K562 (cell line): ENCODE results near the gene THADA. TPM values are rescaled to one million over a fixed set of nuclear protein-coding genes. Genes with fewer than 3 reads are reported as not detected.

Source experiments
- ATAC-seq: fragments of 200-7000 bp; cut with Tn5 transposase; 3 replicates; pipeline ENCODE4 v1.9.1; 2020; ENCODE audit warnings: moderate library complexity
- BruUV-seq: library from RNA; stranded (reverse); fragments of 400-500 nt; replicated peaks from 2 replicates; lab custom pipeline; 2021; lab: Mats Ljungman, UMichigan
- CTCF ChIA-PET: fragments of 300-600 bp; formaldehyde crosslinking; extraction: SDS; loops from one replicate; lab custom pipeline; 2021; ENCODE audit warnings: low intra/inter-chr PET ratio; lab: Yijun Ruan, JAX
- POLR2A ChIA-PET: fragments of 300-600, 350-650 bp; sonication (Branson Sonifier 250); formaldehyde crosslinking; extraction: SDS; loops from one replicate; lab custom pipeline; 2021; ENCODE audit warnings: antibody characterized with exemption, inconsistent platforms; lab: Yijun Ruan, JAX
- DNase-seq, 4 experiments: peaks; one replicate each; pipeline versions ENCODE4 v3.0.0 to v3.0.0-alpha.2; 2011 to 2018; ENCODE audit warnings: low spot score in 3 of 4, mixed read lengths in 3 of 4; ENCODE audit errors: extremely low read depth in 1 of 4
- FAIRE-seq: peaks from 2 replicates; lab custom pipeline; 2011; peaks lifted over from hg19 to GRCh38; lab: Jason Lieb, UNC
- H2AFZ ChIP-seq: 2 replicates; pipeline ENCODE4 v1.6.0; 2011; ENCODE audit warnings: low read depth, low read length, control low read depth, inconsistent platforms
- H3K27ac ChIP-seq: fragments of 200-600 bp; 3 replicates; pipeline ENCODE4 v1.8.0; 2011; ENCODE audit warnings: low read depth, mild to moderate bottlenecking, control low read depth, inconsistent platforms, low read length, moderate library complexity, mixed read lengths; ENCODE audit errors: extremely low read depth
- H3K27me3 ChIP-seq, 2 experiments: fragments of 300-600 bp in 1 of 2; 2 replicates in 1 of 2; 3 replicates in 1 of 2; pipeline versions ENCODE4 v1.6.0 to v1.8.0; 2011; ENCODE audit warnings: inconsistent platforms in 2 of 2, low read length in 2 of 2, mild to moderate bottlenecking in 1 of 2, mixed read lengths in 1 of 2, moderate library complexity in 1 of 2; ENCODE audit not compliant: control insufficient read depth in 2 of 2, insufficient read depth in 2 of 2
- H3K36me3 ChIP-seq: fragments of 300-600 bp; 3 replicates; pipeline ENCODE4 v1.8.0; 2011; ENCODE audit warnings: mild to moderate bottlenecking, low read length, inconsistent platforms; ENCODE audit not compliant: control insufficient read depth, insufficient read depth
- H3K4me1 ChIP-seq, 2 experiments: fragments of 200-600 bp in 1 of 2; replicated peaks in 1 of 2; 2 replicates in 1 of 2; 3 replicates in 1 of 2; pipeline versions ENCODE4 v1.5.1 to v1.8.0; 2011; ENCODE audit warnings: inconsistent platforms in 2 of 2, low read length in 2 of 2, mild to moderate bottlenecking in 1 of 2, mixed read lengths in 1 of 2, moderate library complexity in 1 of 2; ENCODE audit not compliant: control insufficient read depth in 2 of 2, insufficient read depth in 2 of 2
- H3K4me2 ChIP-seq: 2 replicates; pipeline ENCODE4 v1.6.1; 2011; ENCODE audit warnings: low read length, control low read depth, inconsistent platforms, mixed read lengths; ENCODE audit not compliant: insufficient read depth
- H3K4me3 ChIP-seq: fragments of 200-600 bp; sonication (generic), shearing (Covaris generic); 2 replicates; pipeline ENCODE4 v1.5.1; 2016; ENCODE audit warnings: control low read depth, inconsistent platforms
- H3K79me2 ChIP-seq: fragments of 200-600 bp; 3 replicates; pipeline ENCODE4 v1.8.0; 2011; ENCODE audit warnings: low read length, inconsistent platforms; ENCODE audit not compliant: control insufficient read depth, insufficient read depth
- H3K9ac ChIP-seq, 2 experiments: 2 replicates each; pipeline versions ENCODE4 v1.6.0 to v1.6.1; 2011; ENCODE audit warnings: low read depth in 2 of 2, low read length in 2 of 2, control low read depth in 1 of 2, inconsistent platforms in 1 of 2, mild to moderate bottlenecking in 1 of 2, mixed read lengths in 1 of 2; ENCODE audit not compliant: insufficient read depth in 1 of 2
- H3K9me1 ChIP-seq: one replicate; pipeline ENCODE4 v1.6.0; 2011; ENCODE audit warnings: inconsistent platforms, mild to moderate bottlenecking, low read length, moderate library complexity; ENCODE audit not compliant: control insufficient read depth, insufficient read depth
- H3K9me3 ChIP-seq: replicated peaks from 2 replicates; pipeline ENCODE4 v1.5.1; 2011; ENCODE audit warnings: low read depth, low read length, inconsistent platforms; ENCODE audit not compliant: control insufficient read depth, insufficient read depth
- H4K20me1 ChIP-seq: replicated peaks from 2 replicates; pipeline ENCODE4 v1.6.1; 2011; ENCODE audit warnings: low read length, inconsistent platforms, mixed read lengths; ENCODE audit not compliant: control insufficient read depth, insufficient read depth
- BMI1 ChIP-seq: fragments of 150-350 bp; IDR thresholded peaks from 2 replicates; pipeline ENCODE4 v1.6.1; 2014; ENCODE audit warnings: low read length
- COPS2 ChIP-seq: fragments of 450-650 bp; conservative IDR thresholded peaks from 2 replicates; pipeline ENCODE4 v1.6.1; 2016; ENCODE audit warnings: mild to moderate bottlenecking, moderate library complexity
- DLX4 ChIP-seq: fragments of 250-450 bp; sonication (Bioruptor Pico); IDR thresholded peaks from 2 replicates; pipeline ENCODE4 v1.6.1; 2021; ENCODE audit warnings: mild to moderate bottlenecking
- ESRRB ChIP-seq: fragments of 250-450 bp; sonication (Bioruptor Pico); IDR thresholded peaks from 2 replicates; pipeline ENCODE4 v1.5.0; 2020; ENCODE audit warnings: mild to moderate bottlenecking, moderate library complexity, borderline replicate concordance
- GATAD2B ChIP-seq: fragments of 450-650 bp; IDR thresholded peaks from 2 replicates; pipeline ENCODE4 v1.6.1; 2017; ENCODE audit warnings: mild to moderate bottlenecking, borderline replicate concordance
- HDGF ChIP-seq: fragments of 450-650 bp; IDR thresholded peaks from 2 replicates; pipeline ENCODE4 v1.6.1; 2016
- NCOR1 ChIP-seq: fragments of 450-650 bp; IDR thresholded peaks from 2 replicates; pipeline ENCODE4 v1.6.1; 2016; ENCODE audit warnings: mild to moderate bottlenecking, moderate library complexity
- NFXL1 ChIP-seq: fragments of 450-650 bp; formaldehyde crosslinking; IDR thresholded peaks from 2 replicates; pipeline ENCODE4 v1.4.0; 2021; ENCODE audit warnings: mild to moderate bottlenecking
- PTTG1 ChIP-seq: fragments of 450-650 bp; IDR thresholded peaks from 2 replicates; pipeline ENCODE4 v1.6.1; 2016; ENCODE audit warnings: low read depth, mild to moderate bottlenecking, missing genetic modification characterization, missing compliant biosample characterization
- RBM25 ChIP-seq: fragments of 200-400 bp; formaldehyde crosslinking; IDR thresholded peaks from 2 replicates; pipeline ENCODE4 v1.6.1; 2018; ENCODE audit warnings: low read length, low read depth, moderate library complexity; ENCODE audit not compliant: severe bottlenecking
- RNF2 ChIP-seq: sonication (generic); IDR thresholded peaks from 2 replicates; pipeline ENCODE4 v1.6.1; 2016
- SP1 ChIP-seq: sonication (generic); formaldehyde crosslinking; IDR thresholded peaks from 2 replicates; pipeline ENCODE4 v1.8.1; 2022; ENCODE audit warnings: mild to moderate bottlenecking, missing genetic modification reagents
- STAT5A ChIP-seq: IDR thresholded peaks from 2 replicates; pipeline ENCODE4 v1.6.1; 2012; ENCODE audit warnings: low read length, inconsistent platforms, borderline replicate concordance
- YBX1 ChIP-seq: fragments of 450-650 bp; IDR thresholded peaks from 2 replicates; pipeline ENCODE4 v1.7.1; 2016; ENCODE audit warnings: mild to moderate bottlenecking
- ZBED1 ChIP-seq: IDR thresholded peaks from 2 replicates; pipeline ENCODE4 v1.6.1; 2014
- ZC3H8 ChIP-seq: fragments of 450-650 bp; IDR thresholded peaks from 2 replicates; pipeline ENCODE4 v1.6.1; 2017
- ZNF12 ChIP-seq: sonication (generic); formaldehyde crosslinking; IDR thresholded peaks from 2 replicates; pipeline ENCODE4 v1.4.0; 2020; ENCODE audit warnings: mild to moderate bottlenecking, missing genetic modification reagents
- ZNF395 ChIP-seq: fragments of 200-800 bp; sonication (Bioruptor generic); IDR thresholded peaks from 2 replicates; pipeline ENCODE4 v1.6.1; 2017; ENCODE audit warnings: missing genetic modification characterization, missing compliant biosample characterization
- ZNF655 ChIP-seq: fragments of 250-450 bp; sonication (Bioruptor Pico); IDR thresholded peaks from 2 replicates; pipeline ENCODE4 v1.5.0; 2021
- ZNF717 ChIP-seq: fragments of 250-450 bp; sonication (Bioruptor Pico); IDR thresholded peaks from 2 replicates; pipeline ENCODE4 v1.5.0; 2021
- ZNF766 ChIP-seq: fragments of 200-800 bp; sonication (Bioruptor generic); conservative IDR thresholded peaks from 2 replicates; pipeline ENCODE4 v1.6.1; 2016; ENCODE audit warnings: missing genetic modification characterization, missing compliant biosample characterization
- WGBS: fragments of 100-300 bp; shearing (Covaris generic); methylation state at CpG from one replicate; pipeline ENCODE4 v1.1.6; 2016; ENCODE audit warnings: low coverage, mixed read lengths; ENCODE audit not compliant: insufficient coverage; ENCODE audit errors: missing lambda C conversion rate; 5-methylcytosine and 5-hydroxymethylcytosine counted together
- in situ Hi-C: fragments of 300-500 bp; cut with MboI; formaldehyde crosslinking; loops from 4 replicates; pipeline ENCODE4 v1.15.0; 2018; ENCODE audit warnings: inconsistent platforms, mixed read lengths
- intact Hi-C: fragments of 100-400 bp; cut with micrococcal nuclease; formaldehyde crosslinking; loops from 2 replicates; pipeline ENCODE4 v1.14.2; 2022
- polyA plus RNA-seq, 8 experiments: library from polyadenylated mRNA; depleted of rRNA in 4 of 8; stranded (reverse) in 5 of 8; unstranded in 3 of 8; fragments of >200 nt; fragmentation: Nextera tagmentation in 2 of 8; fragmentation: Illumina TruSeq in 1 of 8; extraction: Ambion mirVana in 2 of 8; extraction: Trizol in 1 of 8; gene quantifications; 2 replicates each; pipeline versions ENCODE4 v1.2.1 to v1.2.3, GENCODE V29; 2011 to 2014; ENCODE audit warnings: inconsistent platforms in 1 of 8, missing spikeins in 1 of 8
- total RNA-seq, 7 experiments: library from RNA; depleted of rRNA in 6 of 7; stranded (reverse); fragments of >200 nt in 6 of 7; fragmentation: Illumina TruSeq in 2 of 7; extraction: Trizol in 2 of 7; gene quantifications; 2 replicates each; pipeline versions ENCODE4 v1.2.1 to v1.2.3, GENCODE V29; 2011 to 2021; ENCODE audit warnings: low replicate concordance in 1 of 7
- TF ChIP-seq, protein P1 (sequence below): fragments of 450-650 bp; formaldehyde crosslinking; IDR thresholded peaks from 2 replicates; pipeline ENCODE4 v1.4.0; 2020; ENCODE audit warnings: mild to moderate bottlenecking, moderate library complexity

THADA gene
- total and polyA plus RNA-seq, 9 of the 15 experiments (the other 6 are each of a cell fraction or from before 2014, with no cell fraction given): 17.8 to 34.7 (median 31.9) TPM

DNA sequence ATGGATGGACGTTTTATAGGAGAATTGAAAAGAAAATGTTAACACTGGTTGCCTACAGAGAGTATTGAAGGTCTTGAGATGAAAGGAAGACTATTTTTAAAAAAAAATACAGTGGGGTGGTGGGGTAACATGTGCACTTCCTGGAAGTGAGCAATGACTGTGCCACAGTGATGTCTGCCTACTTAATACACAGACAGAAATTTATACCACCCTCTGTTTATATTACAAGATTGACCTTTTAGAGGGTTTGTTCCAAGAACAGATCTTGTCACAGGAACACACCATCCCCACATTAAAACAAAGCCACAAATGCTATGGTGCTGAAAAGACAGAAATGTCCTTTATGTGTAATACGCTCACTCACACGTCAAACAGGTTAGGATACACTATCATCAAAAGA is 87.6 kb downstream of the THADA start (continued):
- TF ChIP-seq ZNF655 (no peak), ZNF717 (CRISPR knock-in tag) (no peak), PTTG1 (tag) (no peak), YBX1 (no peak), ZBED1 (no peak)

- H3K27ac ChIP-seq: no peak overlapping the region
- no TSS peak for BruUV-seq
- H3K27me3 ChIP-seq: no peaks in the 10 kb centered on the region
- peaks cover 22% of the 10 kb centered on the region; the same call in 1 of the 3 replicates for H3K36me3 ChIP-seq
- ChIA-PET POLR2A (interaction anchor here (0.9 to 1.2 kb wide), 2 partner anchors 15 to 283 kb away, joined by 3 read pairs; no protein-coding TSS in a partner anchor), CTCF (no interaction called here)
- no peaks in the 10 kb centered on the region for H3K4me1 ChIP-seq
- intact Hi-C loops (no loop called here), in situ Hi-C loops (no loop called here)
- H3K79me2 ChIP-seq: no peaks in the 10 kb centered on the region
- no peak overlapping the region for H3K9ac ChIP-seq
- FAIRE-seq: no peak
- ATAC-seq: no peak
- H3K9me3 ChIP-seq: no peaks in the 10 kb centered on the region
- H4K20me1 ChIP-seq: no peaks in the 10 kb centered on the region
- H3K4me2 ChIP-seq: no peak overlapping the region
- no peak for DNase-seq
- no peak overlapping the region for H2AFZ ChIP-seq
- H3K4me3 ChIP-seq: no peak overlapping the region
- 73% methylated on average over 2 of the region's 2 CpGs for WGBS
- H3K9me1 ChIP-seq: no peaks in the 10 kb centered on the region
- no peak for TF ChIP-seq DLX4
- TF ChIP-seq NFXL1 (CRISPR knock-in tag): no peak
- TF ChIP-seq NCOR1: no peak
- TF ChIP-seq BMI1: no peak
- TF ChIP-seq, protein P1, sequence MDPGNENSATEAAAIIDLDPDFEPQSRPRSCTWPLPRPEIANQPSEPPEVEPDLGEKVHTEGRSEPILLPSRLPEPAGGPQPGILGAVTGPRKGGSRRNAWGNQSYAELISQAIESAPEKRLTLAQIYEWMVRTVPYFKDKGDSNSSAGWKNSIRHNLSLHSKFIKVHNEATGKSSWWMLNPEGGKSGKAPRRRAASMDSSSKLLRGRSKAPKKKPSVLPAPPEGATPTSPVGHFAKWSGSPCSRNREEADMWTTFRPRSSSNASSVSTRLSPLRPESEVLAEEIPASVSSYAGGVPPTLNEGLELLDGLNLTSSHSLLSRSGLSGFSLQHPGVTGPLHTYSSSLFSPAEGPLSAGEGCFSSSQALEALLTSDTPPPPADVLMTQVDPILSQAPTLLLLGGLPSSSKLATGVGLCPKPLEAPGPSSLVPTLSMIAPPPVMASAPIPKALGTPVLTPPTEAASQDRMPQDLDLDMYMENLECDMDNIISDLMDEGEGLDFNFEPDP (CRISPR knock-in tag): no peak
- no peak for TF ChIP-seq HDGF
- no peak for TF ChIP-seq ZC3H8
- TF ChIP-seq ZNF12 (CRISPR knock-in tag): no peak
- TF ChIP-seq RBM25: no peak
- no peak for TF ChIP-seq SP1 (CRISPR knock-in tag)
- no peak for TF ChIP-seq STAT5A
- TF ChIP-seq ESRRB: no peak
- no peak for TF ChIP-seq RNF2
- no peak for TF ChIP-seq ZNF395
- no peak for TF ChIP-seq ZNF766
- no peak for TF ChIP-seq COPS2
- TF ChIP-seq GATAD2B: no peak
Observed at GRCh38 chr2:43507137-43507536, 88.7 kb downstream of the THADA start.
